DMS153 (cell line): Measurements from ENCODE around the gene TANGO2.
A peak's percentile ranks its signal among the peaks of the same experiment; 100 is the strongest.

Experiments used
- DNase-seq: peaks from one replicate; lab custom pipeline; 2025; lab: John Stamatoyannopoulos, UW

Gene TANGO2

GRCh38 chr22:20011993-20012740 lies 8.7 kb upstream of the TANGO2 start:
- no peak for DNase-seq

GRCh38 chr22:20012741-20013331 lies 8.1 kb upstream of the TANGO2 start:
- no peak for DNase-seq

- no peak for DNase-seq
Measured at GRCh38 chr22:20013382-20013871, 7.5 kb upstream of the TANGO2 start.

GRCh38 chr22:20014526-20015186 lies 6.3 kb upstream of the TANGO2 start:
- no peak for DNase-seq

GRCh38 chr22:20015187-20015625 lies 5.7 kb upstream of the TANGO2 start:
- no peak for DNase-seq

GRCh38 chr22:20015971-20016733 lies 4.8 kb upstream of the TANGO2 start:
- DNase-seq = no peak

GRCh38 chr22:20016734-20017621 lies 3.9 kb upstream of the TANGO2 start, which contains the start of gene ARVCF:
Gene ARVCF (minus strand): TSS chr22:20016823. CDS start chr22:19990794, 26,029 bp downstream.
- DNase-seq = peak; percentile 61

GRCh38 chr22:20017622-20017958 lies 3.3 kb upstream of the TANGO2 start:
- no peak for DNase-seq

GRCh38 chr22:20018001-20018400 lies 2.9 kb upstream of the TANGO2 start:
- no peak for DNase-seq

GRCh38 chr22:20019661-20020532 lies 1.0 kb upstream of the TANGO2 start:
- no peak for DNase-seq

GRCh38 chr22:20021196-20022181 lies 579 bp downstream of the TANGO2 start:
- no peak for DNase-seq

- DNase-seq = no peak
Measured at GRCh38 chr22:20022231-20022977, 1.5 kb downstream of the TANGO2 start.

GRCh38 chr22:20022978-20023613 lies 2.2 kb downstream of the TANGO2 start:
- no peak for DNase-seq

GRCh38 chr22:20024225-20024624 lies 3.3 kb downstream of the TANGO2 start:
- no peak for DNase-seq

- no peak for DNase-seq
Measured at GRCh38 chr22:20024650-20025397, 3.9 kb downstream of the TANGO2 start.

GRCh38 chr22:20025401-20026203 lies 4.7 kb downstream of the TANGO2 start:
- DNase-seq = no peak
